A204.1 (cell line): Measurements from ENCODE around the gene NSUN7.
"Not testable (repeated sequence)": the region's sequence is repeated elsewhere in the genome, so short reads cannot be mapped to it uniquely, and the experiment has no call there.

ENCODE experiments used
- FAIRE-seq: peaks from 2 replicates; lab custom pipeline; 2012; peaks lifted over from hg19 to GRCh38; lab: Jason Lieb, UNC

NSUN7 gene

GRCh38 chr4:40749717-40750460 is at the start of gene NSUN7:
Gene NSUN7 (plus strand): TSS chr4:40749955. CDS start chr4:40750694, 739 bp downstream.
- FAIRE-seq: no peak

- no peak for FAIRE-seq
Observed at GRCh38 chr4:40702137-40702799, 47.5 kb upstream of the NSUN7 start.

GRCh38 chr4:40702800-40703151 is 47.0 kb upstream of the NSUN7 start:
- FAIRE-seq: no peak

GRCh38 chr4:40704073-40704472 is 45.7 kb upstream of the NSUN7 start:
- no peak for FAIRE-seq

GRCh38 chr4:40710484-40711254 is 39.1 kb upstream of the NSUN7 start:
- no peak for FAIRE-seq

- FAIRE-seq: not testable (repeated sequence)
Observed at GRCh38 chr4:40713001-40713400, 36.8 kb upstream of the NSUN7 start.

- FAIRE-seq: no peak
Observed at GRCh38 chr4:40713798-40714197, 36.0 kb upstream of the NSUN7 start.

- FAIRE-seq: no peak
Observed at GRCh38 chr4:40718586-40718985, 31.2 kb upstream of the NSUN7 start.

GRCh38 chr4:40719008-40719623 is 30.6 kb upstream of the NSUN7 start:
- FAIRE-seq: no peak

- no peak for FAIRE-seq
Observed at GRCh38 chr4:40720351-40720750, 29.4 kb upstream of the NSUN7 start.

GRCh38 chr4:40720916-40721315 is 28.8 kb upstream of the NSUN7 start:
- no peak for FAIRE-seq

- FAIRE-seq: no peak
Observed at GRCh38 chr4:40721730-40722171, 28.0 kb upstream of the NSUN7 start.

GRCh38 chr4:40722576-40723161 is 27.1 kb upstream of the NSUN7 start:
- no peak for FAIRE-seq

- FAIRE-seq: no peak
Observed at GRCh38 chr4:40723728-40724127, 26.0 kb upstream of the NSUN7 start.

- FAIRE-seq: no peak
Observed at GRCh38 chr4:40728333-40728732, 21.4 kb upstream of the NSUN7 start.

- no peak for FAIRE-seq
Observed at GRCh38 chr4:40729555-40729954, 20.2 kb upstream of the NSUN7 start.

- FAIRE-seq: no peak
Observed at GRCh38 chr4:40730091-40730679, 19.6 kb upstream of the NSUN7 start.

GRCh38 chr4:40731361-40731760 is 18.4 kb upstream of the NSUN7 start:
- FAIRE-seq: no peak

- no peak for FAIRE-seq
Observed at GRCh38 chr4:40731792-40732245, 17.9 kb upstream of the NSUN7 start.

GRCh38 chr4:40733752-40734151 is 16.0 kb upstream of the NSUN7 start:
- no peak for FAIRE-seq

- no peak for FAIRE-seq
Observed at GRCh38 chr4:40734497-40734896, 15.3 kb upstream of the NSUN7 start.

- peak; percentile 85 for FAIRE-seq
Observed at GRCh38 chr4:40736910-40737309, 12.8 kb upstream of the NSUN7 start.
